K562 (cell line): ENCODE results near the gene DNAH9. TPM values are rescaled to one million over a fixed set of nuclear protein-coding genes. Genes with fewer than 3 reads are reported as not detected.

ENCODE experiments used
- ATF7 ChIP-seq: fragments of 450-650 bp; IDR thresholded peaks from 2 replicates; pipeline ENCODE4 v1.7.1; 2014; ENCODE audit warnings: mild to moderate bottlenecking, moderate library complexity
- BACH1 ChIP-seq: fragments of 200-800 bp; sonication (Bioruptor generic); IDR thresholded peaks from 2 replicates; pipeline ENCODE4 v1.6.1; 2016; ENCODE audit warnings: missing genetic modification characterization, missing compliant biosample characterization
- CREM ChIP-seq: IDR thresholded peaks from 2 replicates; pipeline ENCODE4 v1.6.1; 2014; ENCODE audit warnings: antibody characterized with exemption, low read depth
- ELK1 ChIP-seq: sonication (generic); formaldehyde crosslinking; IDR thresholded peaks from 2 replicates; pipeline ENCODE4 v1.8.1; 2022; ENCODE audit warnings: missing genetic modification reagents
- ERF ChIP-seq: fragments of 450-650 bp; formaldehyde crosslinking; IDR thresholded peaks from 2 replicates; pipeline ENCODE4 v1.4.0; 2020; ENCODE audit warnings: mild to moderate bottlenecking, mixed read lengths
- GATAD2A ChIP-seq: fragments of 450-650 bp; IDR thresholded peaks from 2 replicates; pipeline ENCODE4 v1.6.1; 2017
- IRF2 ChIP-seq: sonication (generic); formaldehyde crosslinking; IDR thresholded peaks from 2 replicates; pipeline ENCODE4 v1.8.1; 2022; ENCODE audit warnings: mild to moderate bottlenecking, missing genetic modification reagents
- MEF2D ChIP-seq: conservative IDR thresholded peaks from 2 replicates; pipeline ENCODE4 v1.6.1; 2016; ENCODE audit warnings: low read depth, missing genetic modification characterization, missing compliant biosample characterization
- OTX1 ChIP-seq: fragments of 450-650 bp; formaldehyde crosslinking; IDR thresholded peaks from 2 replicates; pipeline ENCODE4 v1.4.0; 2022; ENCODE audit warnings: mild to moderate bottlenecking
- PHF8 ChIP-seq: fragments of 200-600 bp; sonication (generic); IDR thresholded peaks from 2 replicates; pipeline ENCODE4 v1.6.1; 2012; ENCODE audit warnings: mixed run types, mild to moderate bottlenecking, inconsistent platforms, low read length, moderate library complexity, borderline replicate concordance
- RB1 ChIP-seq: fragments of 450-650 bp; IDR thresholded peaks from 2 replicates; pipeline ENCODE4 v1.6.1; 2017; ENCODE audit warnings: low read depth, mild to moderate bottlenecking
- RUNX1 ChIP-seq: sonication (generic); IDR thresholded peaks from 2 replicates; pipeline ENCODE4 v1.6.1; 2016; ENCODE audit warnings: antibody characterized with exemption, low read depth
- SMC3 ChIP-seq: conservative IDR thresholded peaks from 2 replicates; pipeline ENCODE4 v1.6.1; 2011; ENCODE audit warnings: low read depth, low read length, improper control_type of control experiment; ENCODE audit not compliant: insufficient read depth
- SPI1 ChIP-seq: IDR thresholded peaks from 2 replicates; pipeline ENCODE4 v1.6.1; 2011; ENCODE audit warnings: low read depth, low read length, control low read depth, borderline replicate concordance
- TSC22D4 ChIP-seq: fragments of 450-650 bp; IDR thresholded peaks from 2 replicates; pipeline ENCODE4 v1.6.1; 2016; ENCODE audit warnings: missing genetic modification characterization, missing biosample characterization, control low read depth
- ZNF134 ChIP-seq: fragments of 250-450 bp; sonication (Bioruptor Pico); conservative IDR thresholded peaks from 2 replicates; pipeline ENCODE4 v1.4.0; 2020
- ZNF217 ChIP-seq: sonication (generic); formaldehyde crosslinking; IDR thresholded peaks from 2 replicates; pipeline ENCODE4 v1.8.0; 2022; ENCODE audit warnings: mild to moderate bottlenecking, missing genetic modification reagents
- ZZZ3 ChIP-seq: fragments of 450-650 bp; IDR thresholded peaks from 2 replicates; pipeline ENCODE4 v1.6.1; 2016; ENCODE audit warnings: antibody characterized with exemption, mild to moderate bottlenecking, moderate library complexity
- polyA plus RNA-seq, 8 experiments: library from polyadenylated mRNA; depleted of rRNA in 4 of 8; stranded (reverse) in 5 of 8; unstranded in 3 of 8; fragments of >200 nt; fragmentation: Nextera tagmentation in 2 of 8; fragmentation: Illumina TruSeq in 1 of 8; extraction: Ambion mirVana in 2 of 8; extraction: Trizol in 1 of 8; gene quantifications; 2 replicates each; pipeline versions ENCODE4 v1.2.1 to v1.2.3, GENCODE V29; 2011 to 2014; ENCODE audit warnings: inconsistent platforms in 1 of 8, missing spikeins in 1 of 8
- total RNA-seq, 7 experiments: library from RNA; depleted of rRNA in 6 of 7; stranded (reverse); fragments of >200 nt in 6 of 7; fragmentation: Illumina TruSeq in 2 of 7; extraction: Trizol in 2 of 7; gene quantifications; 2 replicates each; pipeline versions ENCODE4 v1.2.1 to v1.2.3, GENCODE V29; 2011 to 2021; ENCODE audit warnings: low replicate concordance in 1 of 7
- TF ChIP-seq, protein P1 (sequence below), 2 experiments: IDR thresholded peaks; 2 replicates each; pipeline ENCODE4 v1.6.1; 2011; ENCODE audit warnings: borderline replicate concordance in 1 of 2, control low read depth in 1 of 2, low read depth in 1 of 2, low read length in 1 of 2, mild to moderate bottlenecking in 1 of 2, mixed read lengths in 1 of 2, moderate library complexity in 1 of 2; ENCODE audit not compliant: insufficient read depth in 1 of 2, insufficient read length in 1 of 2, poor library complexity in 1 of 2, severe bottlenecking in 1 of 2; ENCODE audit errors: extremely low read depth in 1 of 2

DNAH9 gene
- total and polyA plus RNA-seq, 9 of the 15 experiments (the other 6 are each of a cell fraction or from before 2014, with no cell fraction given), result not detected

DNA sequence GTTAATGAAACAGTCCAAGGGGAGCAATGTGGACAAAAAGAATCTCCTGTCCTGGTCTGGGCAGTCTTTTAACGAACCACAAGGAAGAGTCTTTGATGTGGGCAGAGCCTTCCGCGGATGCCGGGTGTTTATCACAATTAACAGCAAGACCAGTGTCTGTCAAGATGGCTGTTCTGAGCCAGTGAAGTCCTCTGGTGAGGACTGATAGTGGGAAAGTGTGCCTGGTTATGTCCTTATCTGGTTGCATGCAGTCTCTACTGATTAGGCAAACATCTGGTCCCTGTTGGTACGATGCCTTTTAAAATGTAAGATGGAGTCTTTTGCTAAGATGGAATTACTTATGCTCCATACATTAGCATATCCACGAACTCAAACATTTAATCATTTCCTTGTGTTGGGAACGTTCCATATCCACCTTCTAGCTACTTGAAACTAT, 310.5 kb downstream of the DNAH9 start (continued):
- no peak for TF ChIP-seq SPI1
- TF ChIP-seq SMC3, result no peak
- TF ChIP-seq ERF (CRISPR knock-in tag), result 0 out of 2 replicates have a peak, but pooled peaks have one; percentile 54
- peak; percentile 84 for TF ChIP-seq OTX1 (CRISPR knock-in tag)
- TF ChIP-seq ATF7, result peak; percentile 80
- TF ChIP-seq MEF2D (tag), result peak; percentile 87
- TF ChIP-seq IRF2 (CRISPR knock-in tag), result no peak
- TF ChIP-seq ZZZ3, result no peak
- peak; percentile 73 for TF ChIP-seq ZNF134 (CRISPR knock-in tag)
- TF ChIP-seq ZNF217 (CRISPR knock-in tag), result no peak
- TF ChIP-seq CREM, result peak; percentile 75
- TF ChIP-seq RB1, result no peak; the same call in 1 of the 2 replicates
- no peak for TF ChIP-seq TSC22D4 (tag)
- 0 out of 2 replicates have a peak, but pooled peaks have one; percentile 40 for TF ChIP-seq GATAD2A
- no peak for TF ChIP-seq ELK1
- TF ChIP-seq, protein P1, sequence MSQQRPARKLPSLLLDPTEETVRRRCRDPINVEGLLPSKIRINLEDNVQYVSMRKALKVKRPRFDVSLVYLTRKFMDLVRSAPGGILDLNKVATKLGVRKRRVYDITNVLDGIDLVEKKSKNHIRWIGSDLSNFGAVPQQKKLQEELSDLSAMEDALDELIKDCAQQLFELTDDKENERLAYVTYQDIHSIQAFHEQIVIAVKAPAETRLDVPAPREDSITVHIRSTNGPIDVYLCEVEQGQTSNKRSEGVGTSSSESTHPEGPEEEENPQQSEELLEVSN (IDR thresholded peaks at IDR 0.05; ENCODE audit: borderline replicate concordance in 1 of 2, extremely low read depth in 1 of 2, insufficient read depth in 1 of 2, insufficient read length in 1 of 2, low read depth in 1 of 2, low read length in 1 of 2, poor library complexity in 1 of 2, severe bottlenecking in 1 of 2), result no peak
- peak; percentile 93; the same call in 1 of the 2 replicates for TF ChIP-seq RUNX1
- peak; percentile 86 for TF ChIP-seq BACH1 (tag)
- TF ChIP-seq PHF8, result no peak
